Skeletal muscle satellite cell (primary cell): ENCODE measurements around the gene ACTRT3. TPM values are rescaled to one million over a fixed set of nuclear protein-coding genes. Genes with fewer than 3 reads are reported as not detected.
"Not testable (repeated sequence)": the region's sequence is repeated elsewhere in the genome, so short reads cannot be mapped to it uniquely, and the experiment has no call there.

Experiments
- H3K27me3 ChIP-seq: 2 replicates; pipeline ENCODE4 v1.7.0; 2013; ENCODE audit warnings: low read length; ENCODE audit not compliant: control insufficient read depth, insufficient read depth
- H3K36me3 ChIP-seq: 2 replicates; pipeline ENCODE4 v1.7.0; 2013; ENCODE audit warnings: mild to moderate bottlenecking, control low read depth, low read length; ENCODE audit not compliant: insufficient read depth
- H3K4me1 ChIP-seq: 2 replicates; pipeline ENCODE4 v1.7.0; 2013; ENCODE audit warnings: low read length; ENCODE audit not compliant: control insufficient read depth, insufficient read depth
- H3K4me2 ChIP-seq: 2 replicates; pipeline ENCODE4 v1.7.0; 2013; ENCODE audit warnings: mild to moderate bottlenecking, low read length
- H3K4me3 ChIP-seq: 2 replicates; pipeline ENCODE4 v1.7.0; 2013; ENCODE audit warnings: low read length
- H3K9ac ChIP-seq: 2 replicates; pipeline ENCODE4 v1.7.0; 2013; ENCODE audit warnings: mild to moderate bottlenecking, low read depth, low read length, moderate library complexity
- H3K9me3 ChIP-seq: replicated peaks from 2 replicates; pipeline ENCODE4 v1.7.0; 2013; ENCODE audit warnings: mild to moderate bottlenecking, control low read depth, low read length
- small RNA-seq: library from RNA; depleted of rRNA; stranded (forward); fragments of <200 nt; gene quantifications from one replicate; pipeline ENCODE3, GENCODE V24; 2012

ACTRT3 gene

DNA sequence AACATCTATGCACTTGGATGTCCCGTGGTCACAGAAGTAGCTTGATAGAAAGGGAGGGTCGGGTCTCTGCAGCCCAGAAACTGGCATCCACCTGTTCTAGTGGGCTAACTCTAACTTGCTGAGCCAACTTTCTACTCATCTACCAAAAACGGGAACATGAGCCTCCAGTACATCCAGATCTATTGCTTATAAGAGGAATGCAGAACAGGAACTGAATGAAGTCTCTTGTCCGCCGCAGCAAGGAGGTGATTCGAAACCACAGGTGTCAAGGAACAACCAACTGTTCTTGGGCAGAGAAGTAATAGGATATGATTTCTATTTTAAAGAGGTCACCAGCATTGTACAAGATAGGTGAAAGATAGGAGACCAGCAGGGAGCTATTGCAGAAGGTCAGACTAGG lies 22.4 kb downstream of the ACTRT3 start:
- Histone ChIP-seq H3K36me3 (no peaks in the 10 kb centered on the region), H3K4me2 (no peak overlapping the region), H3K9me3 (no peaks in the 10 kb centered on the region), H3K27me3 (peaks cover 26% of the 10 kb centered on the region), H3K9ac (no peak overlapping the region), H3K4me1 (no peaks in the 10 kb centered on the region), H3K4me3 (no peak overlapping the region)

DNA sequence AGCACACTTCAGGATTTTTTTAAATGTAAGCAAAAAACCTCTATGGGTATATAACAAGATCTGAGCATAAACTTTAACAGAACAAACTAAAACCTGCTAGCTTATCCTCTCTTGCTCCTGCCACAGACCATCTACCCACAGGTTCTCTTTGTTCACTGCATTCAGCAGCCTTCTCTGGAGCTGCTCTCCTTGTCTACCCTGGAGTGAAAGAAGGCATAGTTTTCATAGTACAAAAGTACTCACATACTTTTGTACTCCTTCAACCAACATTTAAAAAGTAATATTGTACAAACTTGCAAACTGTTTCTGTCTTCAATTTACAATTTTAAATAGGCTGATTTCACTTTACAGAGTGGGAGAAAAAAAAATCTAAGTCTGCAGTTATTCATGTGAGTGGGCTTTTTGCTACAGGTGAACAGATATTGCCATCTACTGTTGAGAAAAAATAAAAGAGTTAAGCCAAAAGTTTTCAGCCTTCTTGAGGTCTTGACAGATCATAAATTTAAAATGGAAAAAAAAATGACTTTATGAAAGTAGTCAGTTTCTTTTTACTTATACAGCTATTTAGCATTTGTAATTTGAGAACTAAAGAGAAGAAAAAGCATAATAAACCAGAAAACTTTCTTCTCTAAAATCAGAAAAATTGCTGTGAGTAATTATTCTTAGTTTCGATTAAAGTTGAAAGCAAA lies 24.9 kb downstream of the ACTRT3 start:
- Histone ChIP-seq H3K9ac (no peak overlapping the region), H3K4me3 (no peak overlapping the region), H3K4me2 (no peak overlapping the region), H3K4me1 (no peaks in the 10 kb centered on the region), H3K27me3 (peaks cover 17% of the 10 kb centered on the region), H3K36me3 (no peaks in the 10 kb centered on the region), H3K9me3 (no peaks in the 10 kb centered on the region)

DNA sequence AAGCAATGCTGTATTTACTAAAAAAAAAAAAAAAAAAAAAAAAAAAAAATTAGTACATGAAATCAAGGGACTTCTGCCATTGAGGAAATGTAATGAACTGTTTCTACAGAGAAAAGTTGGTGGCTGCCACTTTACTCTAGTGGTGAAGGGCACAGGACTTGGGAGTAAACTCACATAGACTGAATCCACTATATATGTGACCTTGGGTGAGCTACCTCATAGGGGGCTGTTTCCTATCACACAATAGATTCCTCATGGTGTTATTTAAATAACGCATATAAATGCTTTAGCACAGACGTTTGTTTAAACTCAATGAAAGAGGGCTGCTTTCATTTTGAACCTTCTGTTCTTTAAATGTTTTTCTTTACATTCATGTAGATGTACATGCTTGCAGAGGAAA lies 30.3 kb downstream of the ACTRT3 start:
- Histone ChIP-seq H3K36me3 (no peaks in the 10 kb centered on the region), H3K9me3 (no peaks in the 10 kb centered on the region)

DNA sequence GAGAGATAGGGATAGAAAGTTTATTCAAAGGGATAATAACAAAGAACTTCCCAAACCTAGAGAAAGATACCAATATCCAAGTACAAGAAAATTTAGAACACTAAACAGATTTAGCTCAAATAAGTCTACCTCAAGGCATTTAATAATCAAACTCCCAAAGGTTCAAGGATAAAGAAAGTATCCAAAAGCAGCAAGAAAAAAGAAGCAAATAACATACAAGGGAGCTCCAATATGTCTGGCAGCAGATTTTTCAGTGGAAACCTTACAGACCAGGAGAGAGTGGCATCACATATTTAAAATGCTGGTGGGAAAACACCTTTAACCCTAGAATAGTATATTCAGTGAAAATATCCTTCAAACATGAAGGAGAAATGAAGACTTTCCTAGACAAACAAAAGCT lies 37.5 kb downstream of the ACTRT3 start:
- not testable (repeated sequence) for H3K27me3 ChIP-seq, H3K9me3 ChIP-seq, H3K4me1 ChIP-seq, H3K4me2 ChIP-seq, H3K9ac ChIP-seq, H3K4me3 ChIP-seq, H3K36me3 ChIP-seq

More for the DNA sequence above, 30.3 kb downstream of the ACTRT3 start:
- H3K27me3 ChIP-seq, result no peaks in the 10 kb centered on the region
- no peak overlapping the region for H3K9ac ChIP-seq
- H3K4me3 ChIP-seq, result no peak overlapping the region
- no peaks in the 10 kb centered on the region for H3K4me1 ChIP-seq
- no peak overlapping the region for H3K4me2 ChIP-seq

DNA sequence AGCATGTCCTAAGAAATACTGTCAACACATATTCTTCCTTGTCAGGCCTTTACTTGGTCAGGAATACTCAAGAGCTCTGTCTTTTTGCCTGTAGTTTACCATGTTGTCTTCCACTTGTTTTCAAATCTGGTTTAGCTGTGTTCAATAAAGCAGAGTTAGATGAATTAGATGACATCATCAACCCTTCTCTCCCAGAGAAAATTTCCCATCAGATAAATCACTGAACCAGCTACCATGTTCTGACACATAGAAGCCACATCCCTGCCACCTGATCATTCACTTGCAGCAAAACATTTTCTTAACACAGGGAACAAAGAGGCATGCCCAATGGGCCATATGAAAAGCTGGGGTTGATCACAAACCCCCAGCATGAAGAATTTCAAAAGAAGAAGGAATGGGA lies 46.6 kb downstream of the ACTRT3 start:
- H3K9me3 ChIP-seq, result no peaks in the 10 kb centered on the region
- no peaks in the 10 kb centered on the region for H3K4me1 ChIP-seq
- H3K4me2 ChIP-seq, result no peak overlapping the region
- H3K4me3 ChIP-seq, result no peak overlapping the region
- H3K36me3 ChIP-seq, result no peaks in the 10 kb centered on the region
- no peak overlapping the region for H3K9ac ChIP-seq
- peaks cover 2% of the 10 kb centered on the region for H3K27me3 ChIP-seq

DNA sequence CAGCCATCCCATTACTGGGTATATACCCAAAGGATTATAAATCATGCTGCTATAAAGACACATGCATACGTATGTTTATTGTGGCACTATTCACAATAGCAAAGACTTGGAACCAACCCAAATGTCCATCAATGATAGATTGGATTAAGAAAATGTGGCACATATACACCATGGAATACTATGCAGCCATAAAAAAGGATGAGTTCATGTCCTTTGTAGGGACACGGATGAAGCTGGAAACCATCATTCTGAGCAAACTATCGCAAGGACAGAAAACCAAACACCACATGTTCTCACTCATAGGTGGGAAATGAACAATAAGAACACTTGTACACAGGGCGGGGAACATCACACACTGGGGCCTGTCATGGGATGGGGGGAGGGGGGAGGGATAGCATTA lies 50.9 kb downstream of the ACTRT3 start:
- not testable (repeated sequence) for H3K4me3 ChIP-seq, H3K27me3 ChIP-seq, H3K4me2 ChIP-seq, H3K9ac ChIP-seq, H3K4me1 ChIP-seq, H3K36me3 ChIP-seq, H3K9me3 ChIP-seq

Small RNAs within 50 kb of the gene (small RNA-seq; reads per million reads assigned to genes)
- gene RNU6-637P, result not detected
